OCI-LY7 (cell line): ENCODE results near the gene RAB17. TPM values are rescaled to one million over a fixed set of nuclear protein-coding genes. Genes with fewer than 3 reads are reported as not detected.

Source experiments
- BruUV-seq: library from RNA; stranded (reverse); fragments of 400-500 nt; replicated peaks from 2 replicates; lab custom pipeline; 2021; lab: Mats Ljungman, UMichigan
- CTCF ChIA-PET: fragments of 300-600 bp; sonication (Branson Sonifier 250); formaldehyde crosslinking; loops from one replicate; lab custom pipeline; 2022; ENCODE audit warnings: antibody characterized with exemption; ENCODE audit not compliant: unreplicated experiment; lab: Charles Lee
- POLR2A ChIA-PET: fragments of 300-600 bp; sonication (Branson Sonifier 250); formaldehyde crosslinking; loops from one replicate; lab custom pipeline; 2022; ENCODE audit warnings: antibody characterized with exemption; lab: Charles Lee
- DNase-seq: peaks from one replicate; pipeline ENCODE4 v3.0.0-alpha.2; 2015; ENCODE audit warnings: low spot score
- H2AFZ ChIP-seq: fragments of 200-600 bp; sonication (generic), shearing (Covaris generic); 2 replicates; pipeline ENCODE4 v1.6.1; 2014; ENCODE audit warnings: mild to moderate bottlenecking, antibody characterized with exemption, low read length, moderate library complexity
- H3K27ac ChIP-seq: fragments of 200-600 bp; sonication (generic); 2 replicates; pipeline ENCODE4 v1.5.1; 2014; ENCODE audit warnings: mixed run types, low read depth, mild to moderate bottlenecking, moderate library complexity, low read length, inconsistent platforms; ENCODE audit not compliant: poor library complexity, severe bottlenecking
- H3K36me3 ChIP-seq: fragments of 200-600 bp; sonication (generic); 2 replicates; pipeline ENCODE4 v1.6.1; 2014; ENCODE audit warnings: mild to moderate bottlenecking, antibody characterized with exemption, low read length, moderate library complexity, mixed read lengths; ENCODE audit not compliant: insufficient read depth
- H3K4me1 ChIP-seq: fragments of 200-600 bp; sonication (generic); 2 replicates; pipeline ENCODE4 v1.5.1; 2014; ENCODE audit warnings: mild to moderate bottlenecking, low read length; ENCODE audit not compliant: insufficient read depth, poor library complexity, severe bottlenecking
- H3K4me2 ChIP-seq: fragments of 200-600 bp; sonication (generic); 2 replicates; pipeline ENCODE4 v1.6.1; 2014; ENCODE audit warnings: mild to moderate bottlenecking, low read length
- H3K4me3 ChIP-seq: fragments of 200-600 bp; sonication (generic); 2 replicates; pipeline ENCODE4 v1.5.1; 2014; ENCODE audit warnings: mild to moderate bottlenecking, low read depth, low read length; ENCODE audit not compliant: poor library complexity, severe bottlenecking
- H3K79me2 ChIP-seq: fragments of 200-600 bp; sonication (generic); 2 replicates; pipeline ENCODE4 v1.6.1; 2016; ENCODE audit warnings: low read depth, mild to moderate bottlenecking, low read length, moderate library complexity, mixed read lengths; ENCODE audit not compliant: insufficient read depth
- H3K9me2 ChIP-seq: fragments of 200-600 bp; sonication (generic); 2 replicates; pipeline ENCODE4 v1.6.1; 2016; ENCODE audit warnings: mild to moderate bottlenecking, low read length, mixed read lengths; ENCODE audit not compliant: insufficient read depth
- H3K9me3 ChIP-seq: fragments of 200-600 bp; sonication (generic); 2 replicates; pipeline ENCODE4 v1.6.1; 2014; ENCODE audit warnings: mild to moderate bottlenecking, mixed run types, low read length, mixed read lengths
- H4K20me1 ChIP-seq: fragments of 200-600 bp; sonication (generic); 2 replicates; pipeline ENCODE4 v1.6.1; 2014; ENCODE audit warnings: mild to moderate bottlenecking, antibody characterized with exemption, low read length, moderate library complexity, mixed read lengths; ENCODE audit not compliant: insufficient read depth
- EZH2phosphoT487 ChIP-seq: fragments of 200-600 bp; sonication (generic); IDR thresholded peaks from 2 replicates; pipeline ENCODE4 v1.6.1; 2018; ENCODE audit warnings: low read depth, borderline replicate concordance, mild to moderate bottlenecking, mixed run types, antibody characterized with exemption, low read length, moderate library complexity, mixed read lengths
- intact Hi-C: fragments of 100-400 bp; cut with micrococcal nuclease; formaldehyde crosslinking; loops from one replicate; pipeline ENCODE4 v1.10.0; 2022; ENCODE audit not compliant: unreplicated experiment
- total RNA-seq, 2 experiments: library from RNA; depleted of rRNA in 1 of 2; stranded (reverse); fragments of >200 nt in 1 of 2; shearing (Covaris generic) in 1 of 2; gene quantifications; 2 replicates each; pipeline ENCODE4 v1.2.3, GENCODE V29; 2014 to 2022
- TF ChIP-seq, protein P1 (sequence below): fragments of 200-600 bp; sonication (generic); conservative IDR thresholded peaks from 2 replicates; pipeline ENCODE4 v1.5.1; 2014; ENCODE audit warnings: mild to moderate bottlenecking, antibody characterized with exemption, low read length, moderate library complexity, mixed read lengths

Gene RAB17
- total RNA-seq, 2 experiments from 2014 or later: not detected

DNA sequence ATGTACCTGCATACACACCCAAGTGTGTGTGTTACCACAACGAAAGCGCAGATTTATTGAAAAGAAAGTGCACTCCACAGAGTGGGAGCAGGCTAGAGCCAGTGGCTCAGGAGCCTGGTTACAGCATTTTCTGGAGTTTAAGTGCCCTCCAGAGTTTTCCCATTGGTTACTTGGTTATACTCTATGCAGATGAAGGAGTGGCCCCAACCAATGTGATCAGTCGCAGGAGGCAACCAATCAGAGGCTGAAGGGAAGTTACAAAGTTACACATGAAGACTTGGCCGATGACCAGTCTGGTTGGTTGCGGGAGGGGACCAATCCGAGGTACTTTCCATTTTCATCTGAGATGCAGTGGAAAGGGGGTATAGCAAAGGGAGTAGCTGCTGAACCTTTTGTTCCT is 37.6 kb downstream of the RAB17 start:
- POLR2A ChIA-PET: no interaction called here
- intact Hi-C loops: no loop called here
- no peaks in the 10 kb centered on the region for H3K36me3 ChIP-seq
- TF ChIP-seq, protein P1, sequence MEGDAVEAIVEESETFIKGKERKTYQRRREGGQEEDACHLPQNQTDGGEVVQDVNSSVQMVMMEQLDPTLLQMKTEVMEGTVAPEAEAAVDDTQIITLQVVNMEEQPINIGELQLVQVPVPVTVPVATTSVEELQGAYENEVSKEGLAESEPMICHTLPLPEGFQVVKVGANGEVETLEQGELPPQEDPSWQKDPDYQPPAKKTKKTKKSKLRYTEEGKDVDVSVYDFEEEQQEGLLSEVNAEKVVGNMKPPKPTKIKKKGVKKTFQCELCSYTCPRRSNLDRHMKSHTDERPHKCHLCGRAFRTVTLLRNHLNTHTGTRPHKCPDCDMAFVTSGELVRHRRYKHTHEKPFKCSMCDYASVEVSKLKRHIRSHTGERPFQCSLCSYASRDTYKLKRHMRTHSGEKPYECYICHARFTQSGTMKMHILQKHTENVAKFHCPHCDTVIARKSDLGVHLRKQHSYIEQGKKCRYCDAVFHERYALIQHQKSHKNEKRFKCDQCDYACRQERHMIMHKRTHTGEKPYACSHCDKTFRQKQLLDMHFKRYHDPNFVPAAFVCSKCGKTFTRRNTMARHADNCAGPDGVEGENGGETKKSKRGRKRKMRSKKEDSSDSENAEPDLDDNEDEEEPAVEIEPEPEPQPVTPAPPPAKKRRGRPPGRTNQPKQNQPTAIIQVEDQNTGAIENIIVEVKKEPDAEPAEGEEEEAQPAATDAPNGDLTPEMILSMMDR: no peak
- no peak for TF ChIP-seq EZH2phosphoT487
- no peak overlapping the region for H3K4me3 ChIP-seq
- no TSS peak for BruUV-seq
- no peak overlapping the region for H3K4me2 ChIP-seq
- peaks cover 5% of the 10 kb centered on the region for H3K9me3 ChIP-seq
- no peaks in the 10 kb centered on the region for H3K79me2 ChIP-seq
- H2AFZ ChIP-seq: no peak overlapping the region
- CTCF ChIA-PET: no interaction called here
- H4K20me1 ChIP-seq: no peaks in the 10 kb centered on the region
- H3K9me2 ChIP-seq: no peaks in the 10 kb centered on the region
- no peaks in the 10 kb centered on the region for H3K4me1 ChIP-seq
- no peak for DNase-seq
- no peak overlapping the region for H3K27ac ChIP-seq

DNA sequence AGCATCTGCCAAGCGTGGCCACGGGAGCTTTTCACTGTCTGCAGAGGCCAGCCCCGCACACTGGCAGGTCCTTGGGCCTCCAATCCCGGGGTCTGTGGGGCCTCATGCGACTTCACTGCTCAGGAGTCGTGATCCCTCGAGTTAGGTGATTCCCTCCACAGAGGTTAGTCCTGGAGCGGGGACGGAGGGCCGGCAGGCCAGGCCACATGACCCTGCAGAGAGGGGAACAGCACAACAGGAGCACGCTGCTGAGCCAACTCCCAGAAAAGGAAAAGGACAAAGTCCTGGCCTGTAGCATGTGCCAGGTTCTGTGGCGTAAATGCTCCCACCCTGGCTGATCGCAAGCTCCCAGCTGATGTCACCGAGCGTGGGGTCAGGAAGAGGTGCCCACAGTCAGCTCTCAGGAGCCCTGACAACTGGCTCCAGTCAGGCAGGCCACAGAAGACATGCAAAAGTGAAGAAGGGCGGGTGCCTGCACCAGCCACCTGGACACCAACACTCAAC is 39.4 kb downstream of the RAB17 start:
- no peaks in the 10 kb centered on the region for H3K79me2 ChIP-seq
- H3K27ac ChIP-seq: no peak overlapping the region
- ChIA-PET CTCF (no interaction called here), POLR2A (no interaction called here)
- intact Hi-C loops: no loop called here
- BruUV-seq: no TSS peak
- H3K36me3 ChIP-seq: no peaks in the 10 kb centered on the region
- DNase-seq: no peak
- H3K9me2 ChIP-seq: no peaks in the 10 kb centered on the region
- no peak overlapping the region for H2AFZ ChIP-seq
- H3K4me2 ChIP-seq: no peak overlapping the region
- TF ChIP-seq, protein P1: no peak
- no peak for TF ChIP-seq EZH2phosphoT487
- H4K20me1 ChIP-seq: no peaks in the 10 kb centered on the region
- H3K4me3 ChIP-seq: no peak overlapping the region
- peaks cover 5% of the 10 kb centered on the region for H3K9me3 ChIP-seq
- H3K4me1 ChIP-seq: no peaks in the 10 kb centered on the region

DNA sequence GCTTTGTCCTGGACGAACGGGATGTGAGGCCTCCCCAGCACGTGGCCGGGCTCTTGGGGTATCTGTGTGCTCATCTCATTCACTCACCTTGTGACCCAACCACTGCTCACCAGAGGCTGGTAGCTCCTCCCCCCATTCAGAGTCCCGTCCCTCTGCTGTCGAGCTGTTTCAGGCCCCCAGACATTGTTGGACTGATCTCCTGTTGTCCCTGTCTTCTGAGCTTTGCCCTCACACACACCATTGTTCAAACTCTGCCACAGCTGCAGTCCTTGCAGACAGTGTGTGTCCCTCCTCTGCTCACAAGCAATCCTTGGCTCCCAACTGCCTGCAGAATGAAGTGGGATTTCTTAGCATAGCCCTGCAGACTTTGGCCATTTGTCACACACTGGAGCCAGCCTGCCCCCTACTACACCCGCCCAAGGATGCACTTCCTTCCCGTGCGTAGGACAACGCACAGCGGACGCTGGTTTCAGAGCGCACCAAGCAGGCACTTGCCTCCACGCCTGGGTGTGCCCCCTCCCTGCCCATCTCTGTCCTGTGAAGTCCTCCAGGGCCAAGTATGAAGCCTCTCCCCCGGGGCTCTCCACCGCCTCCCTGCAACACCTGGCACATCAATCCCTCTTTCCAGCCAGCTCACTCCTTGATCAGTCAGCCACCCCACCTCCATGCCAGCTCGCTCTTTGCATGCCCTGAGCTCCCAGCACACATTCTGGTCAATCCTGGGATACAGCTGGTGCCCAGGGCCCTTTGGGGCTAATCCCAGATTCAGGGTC is 40.7 kb downstream of the RAB17 start:
- Histone ChIP-seq H3K27ac (no peak overlapping the region), H3K4me1 (no peaks in the 10 kb centered on the region), H3K79me2 (no peaks in the 10 kb centered on the region), H3K9me2 (no peaks in the 10 kb centered on the region), H4K20me1 (no peaks in the 10 kb centered on the region), H3K4me2 (no peak overlapping the region), H3K4me3 (no peak overlapping the region), H3K36me3 (no peaks in the 10 kb centered on the region), H3K9me3 (no peaks in the 10 kb centered on the region), H2AFZ (no peak overlapping the region)
- no peak for DNase-seq
- TF ChIP-seq EZH2phosphoT487: no peak
- TF ChIP-seq, protein P1: no peak
- no TSS peak for BruUV-seq
- intact Hi-C loops: no loop called here
- ChIA-PET CTCF (no interaction called here), POLR2A (no interaction called here)
